Vagina (tissue), 2 donors: ENCODE measurements around the gene OGFRL1. TPM values are rescaled to one million over a fixed set of nuclear protein-coding genes. Genes with fewer than 3 reads are reported as not detected.

Experiments used
- DNase-seq, 2 donors: peaks; one replicate each; pipeline ENCODE4 v3.0.0-alpha.2; 2017; ENCODE audit errors: extremely low spot score in 2 of 2
- H3K27ac ChIP-seq: fragments of 200-600 bp; sonication (generic); one replicate; pipeline ENCODE4 v1.5.1; 2019
- H3K27me3 ChIP-seq: fragments of 200-600 bp; sonication (generic); one replicate; pipeline ENCODE4 v1.5.1; 2019
- H3K36me3 ChIP-seq, 2 donors: fragments of 200-600 bp; sonication (generic); one replicate each; pipeline ENCODE4 v1.5.1; 2017 to 2019
- H3K4me1 ChIP-seq: fragments of 200-600 bp; sonication (generic); one replicate; pipeline ENCODE4 v1.5.1; 2019
- H3K4me3 ChIP-seq, 2 donors: fragments of 200-600 bp; sonication (generic); 1 replicate in 1 of 2; 2 replicates in 1 of 2; pipeline ENCODE4 v1.5.1; 2016 to 2019
- H3K9me3 ChIP-seq: fragments of 200-600 bp; sonication (generic); one replicate; pipeline ENCODE4 v1.5.1; 2019
- POLR2A ChIP-seq, 2 donors: fragments of 450-650 bp; IDR thresholded peaks; one replicate each; pipeline ENCODE4 v1.6.1; 2017; ENCODE audit warnings: antibody characterized with exemption in 2 of 2, mild to moderate bottlenecking in 2 of 2, moderate library complexity in 2 of 2
- POLR2AphosphoS5 ChIP-seq, 2 donors: sonication (generic); formaldehyde crosslinking; IDR thresholded peaks; one replicate each; pipeline ENCODE4 v1.9.0; 2017; ENCODE audit warnings: antibody characterized with exemption in 2 of 2, mild to moderate bottlenecking in 2 of 2, low read depth in 1 of 2; ENCODE audit not compliant: insufficient read depth in 1 of 2
- intact Hi-C: fragments of 100-400 bp; cut with DNase I; formaldehyde crosslinking; loops from one replicate; pipeline ENCODE4 v1.15.1; 2023
- total RNA-seq: library from RNA; depleted of rRNA; stranded (reverse); fragments of >200 nt; gene quantifications from one replicate; pipeline ENCODE4 v1.2.3, GENCODE V29; 2016
- TF ChIP-seq, protein P1 (sequence below), 3 experiments: fragments of 450-650 bp in 2 of 3; fragments of 200-600 bp in 1 of 3; sonication (generic) in 1 of 3; IDR thresholded peaks; one replicate each; pipeline ENCODE4 v1.5.1; 2017 to 2019; ENCODE audit warnings: antibody characterized with exemption in 3 of 3, mild to moderate bottlenecking in 2 of 3, moderate library complexity in 2 of 3

Gene OGFRL1
- total RNA-seq, 1 donor from 2014 or later = 34.1 TPM

DNA sequence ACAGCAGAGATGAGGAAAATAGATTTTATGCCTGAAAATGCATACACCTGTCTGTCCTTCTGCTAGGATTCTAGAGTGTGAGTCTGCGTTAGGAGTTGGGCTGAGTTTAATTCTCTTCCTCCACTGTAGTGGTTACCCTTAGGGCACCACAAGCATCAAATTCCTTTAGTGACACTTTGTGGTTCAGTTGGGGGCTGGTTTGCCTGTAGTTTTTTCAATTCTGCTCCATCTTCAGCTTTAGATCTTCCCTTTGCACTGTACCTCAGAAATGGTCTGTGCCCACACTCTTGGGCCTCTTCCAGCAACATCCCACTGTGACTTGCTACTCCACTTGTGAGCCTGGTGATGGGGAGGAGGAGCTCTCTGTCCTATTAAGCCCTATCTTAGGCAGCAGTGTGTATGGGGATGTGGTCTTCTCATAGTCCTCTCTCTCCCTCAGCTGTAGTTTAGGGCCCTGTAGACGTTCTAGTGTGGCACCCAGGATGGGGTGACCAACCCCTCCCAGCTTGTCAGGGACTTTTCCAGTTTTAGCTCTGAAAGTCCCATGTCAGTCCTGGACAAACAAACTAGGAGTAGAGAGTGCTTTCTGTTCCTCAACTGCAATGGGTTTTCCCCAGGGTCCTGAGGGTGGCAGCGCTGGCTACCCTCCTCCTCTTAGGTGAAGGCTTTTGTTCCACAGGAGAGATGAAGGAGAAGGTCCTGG is 19.7 kb upstream of the OGFRL1 start:
- H3K4me3 ChIP-seq = no peak overlapping the region
- no peaks in the 10 kb centered on the region for H3K9me3 ChIP-seq
- no peak overlapping the region for H3K27ac ChIP-seq
- no peaks in the 10 kb centered on the region for H3K27me3 ChIP-seq
- no peak for TF ChIP-seq POLR2A (IDR thresholded peaks at IDR 0.05)
- TF ChIP-seq POLR2AphosphoS5 (IDR thresholded peaks at IDR 0.05; ENCODE audit: insufficient read depth in 1 of 2, low read depth in 1 of 2) = no peak
- TF ChIP-seq, protein P1, sequence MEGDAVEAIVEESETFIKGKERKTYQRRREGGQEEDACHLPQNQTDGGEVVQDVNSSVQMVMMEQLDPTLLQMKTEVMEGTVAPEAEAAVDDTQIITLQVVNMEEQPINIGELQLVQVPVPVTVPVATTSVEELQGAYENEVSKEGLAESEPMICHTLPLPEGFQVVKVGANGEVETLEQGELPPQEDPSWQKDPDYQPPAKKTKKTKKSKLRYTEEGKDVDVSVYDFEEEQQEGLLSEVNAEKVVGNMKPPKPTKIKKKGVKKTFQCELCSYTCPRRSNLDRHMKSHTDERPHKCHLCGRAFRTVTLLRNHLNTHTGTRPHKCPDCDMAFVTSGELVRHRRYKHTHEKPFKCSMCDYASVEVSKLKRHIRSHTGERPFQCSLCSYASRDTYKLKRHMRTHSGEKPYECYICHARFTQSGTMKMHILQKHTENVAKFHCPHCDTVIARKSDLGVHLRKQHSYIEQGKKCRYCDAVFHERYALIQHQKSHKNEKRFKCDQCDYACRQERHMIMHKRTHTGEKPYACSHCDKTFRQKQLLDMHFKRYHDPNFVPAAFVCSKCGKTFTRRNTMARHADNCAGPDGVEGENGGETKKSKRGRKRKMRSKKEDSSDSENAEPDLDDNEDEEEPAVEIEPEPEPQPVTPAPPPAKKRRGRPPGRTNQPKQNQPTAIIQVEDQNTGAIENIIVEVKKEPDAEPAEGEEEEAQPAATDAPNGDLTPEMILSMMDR (IDR thresholded peaks at IDR 0.05) = no peak
- H3K4me1 ChIP-seq = no peaks in the 10 kb centered on the region
- H3K36me3 ChIP-seq = no peaks in the 10 kb centered on the region
- no peak for DNase-seq
- intact Hi-C loops = no loop called here

DNA sequence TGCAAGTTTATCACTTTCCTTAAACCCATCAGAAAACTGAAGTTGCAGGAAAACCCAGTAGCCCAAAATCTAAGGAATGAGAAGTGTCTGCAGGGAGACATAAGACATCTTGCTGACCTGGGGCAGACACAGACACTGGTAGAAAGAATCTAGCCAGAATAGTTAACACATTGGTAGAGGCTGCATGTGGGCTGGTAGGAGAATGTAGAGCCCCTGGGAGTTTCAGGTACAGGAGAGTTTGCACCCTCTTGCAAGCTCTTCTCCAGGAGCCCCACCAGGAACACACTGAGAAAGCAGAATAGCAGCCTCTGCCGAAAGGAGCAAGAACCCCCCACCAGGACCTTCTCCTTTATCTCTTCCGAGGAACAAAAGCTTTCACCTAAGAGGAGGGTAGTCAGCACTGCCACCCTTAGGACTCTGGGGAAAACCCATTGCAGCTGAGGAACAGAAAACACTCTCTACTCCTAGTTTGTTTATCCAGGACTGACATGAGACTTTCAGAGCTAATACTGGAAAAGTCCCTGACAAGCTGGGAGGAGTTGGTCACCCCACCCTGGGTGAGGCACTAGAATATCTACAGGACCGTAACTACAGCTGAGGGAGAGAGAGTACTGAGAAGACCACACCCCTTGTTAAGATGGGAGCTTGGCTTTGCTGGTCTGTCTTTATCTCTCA is 10.5 kb upstream of the OGFRL1 start:
- Histone ChIP-seq H3K36me3 (no peaks in the 10 kb centered on the region), H3K4me1 (no peaks in the 10 kb centered on the region), H3K9me3 (no peaks in the 10 kb centered on the region), H3K27ac (no peak overlapping the region), H3K4me3 (no peak overlapping the region), H3K27me3 (no peaks in the 10 kb centered on the region)
- intact Hi-C loops = no loop called here
- DNase-seq = no peak
- TF ChIP-seq POLR2AphosphoS5 (IDR thresholded peaks at IDR 0.05; ENCODE audit: insufficient read depth in 1 of 2, low read depth in 1 of 2) (no peak), POLR2A (IDR thresholded peaks at IDR 0.05) (no peak)
- TF ChIP-seq, protein P1 (IDR thresholded peaks at IDR 0.05) = no peak

DNA sequence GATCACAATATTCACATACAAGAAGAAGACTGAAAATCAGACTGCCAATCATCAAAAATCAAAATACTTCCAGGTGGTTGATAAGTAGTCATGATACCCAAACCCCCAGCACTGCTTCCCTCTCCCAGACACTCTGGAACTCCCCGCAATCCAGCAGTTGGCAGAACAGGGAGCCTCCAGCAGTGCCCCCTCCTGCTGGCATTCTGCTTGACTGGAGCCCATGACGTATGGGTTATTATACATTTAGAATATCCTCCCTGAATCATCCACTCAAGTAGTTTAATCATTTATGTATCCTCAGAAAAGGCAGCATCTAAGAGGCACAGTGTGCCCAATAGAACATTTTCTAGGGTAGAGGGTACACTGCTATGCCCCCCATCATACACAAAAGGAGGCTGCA is 9.3 kb upstream of the OGFRL1 start:
- H3K27ac ChIP-seq = no peak overlapping the region
- no peak for DNase-seq
- no peaks in the 10 kb centered on the region for H3K9me3 ChIP-seq
- TF ChIP-seq, protein P1 (IDR thresholded peaks at IDR 0.05) = no peak
- TF ChIP-seq POLR2A (IDR thresholded peaks at IDR 0.05) (no peak), POLR2AphosphoS5 (IDR thresholded peaks at IDR 0.05; ENCODE audit: insufficient read depth in 1 of 2, low read depth in 1 of 2) (no peak)
- no peak overlapping the region for H3K4me3 ChIP-seq
- intact Hi-C loops = no loop called here
- H3K36me3 ChIP-seq = no peaks in the 10 kb centered on the region
- H3K27me3 ChIP-seq = no peaks in the 10 kb centered on the region
- no peaks in the 10 kb centered on the region for H3K4me1 ChIP-seq

DNA sequence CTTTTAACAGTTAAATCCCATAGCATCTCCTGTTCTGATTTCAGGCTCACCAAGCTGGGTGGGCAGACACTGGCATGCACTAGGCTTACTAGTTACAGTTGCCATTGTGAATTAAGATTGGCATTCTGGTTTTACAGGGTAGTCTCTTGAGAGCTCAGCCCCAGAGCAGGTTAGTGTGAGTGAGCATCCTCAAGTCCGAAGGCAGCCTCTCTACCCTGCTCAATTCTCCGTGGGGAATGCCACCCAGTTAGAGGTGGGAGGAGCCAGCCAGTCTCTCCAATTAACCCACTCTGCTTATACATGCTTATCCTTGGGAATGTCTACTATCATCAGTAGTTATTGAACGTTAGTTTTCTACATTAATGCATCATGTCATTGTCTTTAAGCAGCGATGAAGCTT is 8.9 kb upstream of the OGFRL1 start:
- H3K4me1 ChIP-seq = no peaks in the 10 kb centered on the region
- no peak for DNase-seq
- H3K27me3 ChIP-seq = no peaks in the 10 kb centered on the region
- H3K27ac ChIP-seq = no peak overlapping the region
- TF ChIP-seq, protein P1 (IDR thresholded peaks at IDR 0.05) = no peak
- no peak for TF ChIP-seq POLR2A (IDR thresholded peaks at IDR 0.05)
- H3K9me3 ChIP-seq = no peaks in the 10 kb centered on the region
- no peak overlapping the region for H3K4me3 ChIP-seq
- intact Hi-C loops = no loop called here
- H3K36me3 ChIP-seq = no peaks in the 10 kb centered on the region

DNA sequence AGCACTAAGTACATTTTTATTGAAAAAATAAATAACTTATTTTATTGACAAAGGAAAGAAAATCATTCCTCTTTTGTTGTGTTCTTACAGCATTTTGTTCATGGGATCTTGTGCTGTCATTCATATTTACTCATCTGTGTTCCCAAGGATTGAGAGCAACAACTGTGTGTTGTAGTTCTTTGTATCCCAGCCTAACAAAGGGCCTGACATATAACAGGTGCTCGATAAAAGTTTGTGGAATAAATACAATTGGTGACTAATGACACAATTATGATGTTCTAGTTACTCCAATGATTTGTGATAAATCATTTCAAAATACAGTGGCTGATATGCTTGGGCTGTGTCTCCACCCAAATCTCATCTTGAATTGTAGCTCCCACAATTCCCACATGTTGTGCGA is 7.9 kb upstream of the OGFRL1 start:
- TF ChIP-seq, protein P1 (IDR thresholded peaks at IDR 0.05) = no peak
- TF ChIP-seq POLR2A (IDR thresholded peaks at IDR 0.05) (no peak), POLR2AphosphoS5 (IDR thresholded peaks at IDR 0.05; ENCODE audit: insufficient read depth in 1 of 2, low read depth in 1 of 2) (no peak)
- Histone ChIP-seq H3K36me3 (no peaks in the 10 kb centered on the region), H3K4me1 (no peaks in the 10 kb centered on the region), H3K4me3 (no peak overlapping the region), H3K9me3 (no peaks in the 10 kb centered on the region), H3K27me3 (no peaks in the 10 kb centered on the region), H3K27ac (no peak overlapping the region)
- DNase-seq = no peak
- intact Hi-C loops = no loop called here
